Fibroblast of villous mesenchyme (primary cell): ENCODE results near the gene MOG. TPM values are rescaled to one million over a fixed set of nuclear protein-coding genes. Genes with fewer than 3 reads are reported as not detected.

Experiments
- DNase-seq: peaks from one replicate; pipeline ENCODE4 v3.0.0-alpha.2; 2010; ENCODE audit warnings: low read depth
- H3K4me3 ChIP-seq: 2 replicates; pipeline ENCODE4 v1.5.1; 2011; ENCODE audit warnings: low read depth, mild to moderate bottlenecking, low read length
- CTCF ChIP-seq: IDR thresholded peaks from 2 replicates; pipeline ENCODE4 v1.5.1; 2012; ENCODE audit warnings: low read depth, mild to moderate bottlenecking, low read length; ENCODE audit not compliant: insufficient read depth
- small RNA-seq: library from RNA; depleted of rRNA; stranded (forward); fragments of <200 nt; gene quantifications from one replicate; pipeline ENCODE3, GENCODE V24; 2012
- total RNA-seq: library from RNA; depleted of rRNA; stranded (reverse); fragments of >200 nt; gene quantifications from 2 replicates; pipeline ENCODE4 v1.2.3, GENCODE V29; 2012

Gene MOG
- total RNA-seq, 1 donor = not detected

DNA sequence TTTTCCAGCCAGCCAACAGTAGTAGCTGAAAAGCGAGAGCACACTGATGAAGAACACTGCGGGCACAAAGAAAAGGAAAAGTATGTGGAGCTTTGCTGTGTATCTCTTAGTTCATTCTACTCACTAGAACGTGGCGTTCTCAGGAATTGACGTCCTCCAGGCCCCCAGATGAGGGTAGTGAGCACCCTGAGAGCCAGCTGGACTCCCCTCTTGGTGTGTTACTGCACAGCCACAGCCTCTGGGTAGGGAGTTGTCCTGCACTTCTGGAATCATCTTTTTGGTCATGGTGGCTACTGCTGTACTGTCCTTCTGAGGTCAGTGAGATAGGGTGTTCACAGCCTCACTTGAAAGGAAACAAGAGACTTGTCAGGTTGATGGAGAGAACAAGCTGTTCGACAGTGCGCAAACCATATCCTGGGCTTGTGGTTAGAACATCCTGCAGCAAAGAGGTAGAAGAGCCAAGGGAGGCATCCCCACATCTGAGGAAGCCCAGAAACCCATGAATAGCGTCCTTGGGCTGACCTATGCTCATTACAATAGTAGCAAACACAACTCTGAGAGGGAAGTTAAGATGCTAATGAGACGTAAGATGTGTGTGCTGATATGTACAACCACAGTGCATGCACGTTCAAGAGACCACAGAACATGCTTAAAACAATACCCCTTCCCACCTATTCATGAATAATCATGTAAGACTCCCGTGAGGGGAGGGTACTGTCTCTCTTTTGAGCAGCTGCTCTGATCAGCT, 51.7 kb downstream of the MOG start:
- DNase-seq = no peak
- TF ChIP-seq CTCF = no peak
- H3K4me3 ChIP-seq = no peak overlapping the region

- no peak for DNase-seq
- no peak overlapping the region for H3K4me3 ChIP-seq
- TF ChIP-seq CTCF = no peak
These were observed 52.3 kb downstream of the MOG start for GRCh38 chr6:29709188-29709587.

DNA sequence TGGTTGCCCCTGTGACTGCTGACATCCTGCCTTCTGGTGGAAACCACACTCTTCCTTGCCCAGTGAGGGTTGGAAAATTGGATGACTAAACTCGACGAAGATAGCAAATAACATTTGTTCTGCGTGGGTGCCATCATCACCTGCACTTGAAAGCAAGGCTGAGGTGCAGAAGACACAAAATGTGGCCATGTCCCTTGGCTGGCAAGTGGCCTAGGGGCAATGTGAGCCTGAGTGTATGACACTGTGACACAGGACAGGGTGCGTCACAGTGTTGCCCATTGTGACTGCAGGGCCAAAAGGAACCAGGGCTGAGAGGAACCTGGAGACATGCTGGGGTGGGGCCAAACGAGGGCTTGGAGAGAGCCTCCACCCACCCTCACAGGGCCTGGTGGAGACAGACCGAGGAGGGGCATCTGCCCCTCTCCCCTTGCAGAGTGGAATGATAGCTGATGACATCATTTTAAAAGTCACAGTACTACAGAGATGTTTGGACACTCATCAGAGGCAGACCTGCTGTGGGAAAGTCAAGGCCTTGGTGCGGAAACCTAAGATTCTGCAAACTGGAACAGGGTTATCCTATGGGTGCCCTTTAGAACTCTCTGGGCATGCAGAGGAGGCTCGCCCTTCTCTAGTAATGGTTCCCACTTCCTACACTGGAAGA, 53.5 kb downstream of the MOG start:
- TF ChIP-seq CTCF = no peak
- no peak for DNase-seq
- H3K4me3 ChIP-seq = no peak overlapping the region

DNA sequence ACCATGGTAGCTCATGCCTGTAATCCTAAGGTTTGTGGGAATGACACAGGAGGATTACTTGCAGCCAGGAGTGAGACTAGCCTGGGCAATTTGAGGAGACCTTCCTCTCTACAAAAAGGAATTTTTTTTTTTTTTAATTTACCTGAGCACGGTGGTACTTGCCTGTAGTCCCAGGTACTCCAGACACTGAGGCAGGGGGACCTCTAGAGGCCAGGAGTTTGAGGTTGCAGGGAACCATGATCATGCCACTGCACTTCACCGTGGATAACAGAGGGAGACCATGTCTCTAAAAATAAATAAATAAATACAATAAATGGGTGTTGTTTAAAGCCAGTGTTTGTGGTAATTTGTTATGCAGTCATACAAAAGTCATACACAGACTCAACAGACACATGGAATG, 64.0 kb downstream of the MOG start:
- H3K4me3 ChIP-seq = no peak overlapping the region
- DNase-seq = no peak
- TF ChIP-seq CTCF = no peak

Small RNA genes lying within 50 kb of the gene (small RNA-seq; reads per million reads assigned to genes)
- gene SUMO2P1 = not detected

Other genes starting within 250 kb of the MOG start
- gene OR12D1, start 242.2 kb upstream of the MOG start, total RNA-seq = not detected in 2 replicates
- gene OR10C1, start 217.8 kb upstream of the MOG start, total RNA-seq = not detected in 2 replicates
- not detected in 2 replicates for gene OR11A1, start 200.0 kb upstream of the MOG start, total RNA-seq
- not detected in 2 replicates for gene OR2H1, start 199.9 kb upstream of the MOG start, total RNA-seq
- gene MAS1L, start 169.1 kb upstream of the MOG start, total RNA-seq = not detected in 2 replicates
- gene UBD, start 97.4 kb upstream of the MOG start, total RNA-seq = not detected in 2 replicates
- gene OR2H2, start 72.0 kb upstream of the MOG start, total RNA-seq = not detected in 2 replicates
- 12.5 and 13.9 TPM in 2 replicates for gene GABBR1, start 23.9 kb upstream of the MOG start, total RNA-seq
- gene ZFP57, start 24.1 kb downstream of the MOG start, total RNA-seq = 0.32 TPM in 1 of 2 replicates, not detected in the other
- 27.2 and 42.2 TPM in 2 replicates for gene HLA-F, start 66.3 kb downstream of the MOG start, total RNA-seq
- not detected in 2 replicates for gene HLA-G, start 170.7 kb downstream of the MOG start, total RNA-seq